Tibial nerve (tissue), 4 donors: ENCODE data around the gene CCDC74B. TPM values are rescaled to one million over a fixed set of nuclear protein-coding genes. Genes with fewer than 3 reads are reported as not detected.
"Not testable (repeated sequence)": the region's sequence is repeated elsewhere in the genome, so short reads cannot be mapped to it uniquely, and the experiment has no call there.

ENCODE experiments used
- DNase-seq, 2 donors: peaks; one replicate each; pipeline ENCODE4 v3.0.0-alpha.2; 2019; ENCODE audit warnings: low spot score in 2 of 2
- H3K27ac ChIP-seq, 4 donors: fragments of 200-600 bp; sonication (generic) in 3 of 4; one replicate each; pipeline ENCODE4 v1.5.1; 2017 to 2019; ENCODE audit warnings: mild to moderate bottlenecking in 1 of 4
- H3K27me3 ChIP-seq, 2 donors: fragments of 200-600 bp; sonication (generic) in 1 of 2; one replicate each; pipeline versions ENCODE4 v1.5.1 to v1.6.0; 2017 to 2019
- H3K36me3 ChIP-seq, 3 donors: fragments of 200-600 bp; sonication (generic); one replicate each; pipeline ENCODE4 v1.5.1; 2018 to 2019
- H3K4me1 ChIP-seq, 4 donors: fragments of 200-600 bp; sonication (generic) in 3 of 4; one replicate each; pipeline ENCODE4 v1.5.1; 2017 to 2019
- H3K4me3 ChIP-seq, 4 donors: fragments of 200-600 bp; sonication (generic) in 3 of 4; one replicate each; pipeline ENCODE4 v1.5.1; 2017 to 2019; ENCODE audit warnings: mild to moderate bottlenecking in 1 of 4, moderate library complexity in 1 of 4
- H3K9me3 ChIP-seq, 4 donors: fragments of 200-600 bp; sonication (generic) in 3 of 4; one replicate each; pipeline ENCODE4 v1.5.1; 2017 to 2019
- CTCF ChIP-seq, 5 experiments: fragments of 200-600 bp in 3 of 5; fragments of 450-650 bp in 2 of 5; sonication (generic) in 3 of 5; IDR thresholded peaks; one replicate each; pipeline ENCODE4 v1.5.1; 2016 to 2019; ENCODE audit warnings: antibody characterized with exemption in 5 of 5, mild to moderate bottlenecking in 3 of 5, moderate library complexity in 2 of 5
- EP300 ChIP-seq, 2 donors: sonication (generic); formaldehyde crosslinking; IDR thresholded peaks; one replicate each; pipeline ENCODE4 v1.6.1; 2017; ENCODE audit warnings: antibody characterized with exemption in 2 of 2, mild to moderate bottlenecking in 1 of 2
- POLR2A ChIP-seq, 2 donors: fragments of 450-650 bp; IDR thresholded peaks; one replicate each; pipeline ENCODE4 v1.6.1; 2017; ENCODE audit warnings: antibody characterized with exemption in 2 of 2, mild to moderate bottlenecking in 2 of 2, moderate library complexity in 2 of 2
- WGBS, 2 donors: methylation state at CpG; one replicate each; pipeline ENCODE4 v1.1.5; 2018; 5-methylcytosine and 5-hydroxymethylcytosine counted together
- total RNA-seq, 4 donors: library from RNA; depleted of rRNA; stranded (reverse); fragments of >200 nt; gene quantifications; one replicate each; pipeline ENCODE4 v1.1.0, GENCODE V29; 2016

The CCDC74B gene
- total RNA-seq, 4 donors from 2014 or later, result 7.2 to 32.6 (median 23.3) TPM

GRCh38 chr2:130181880-130182682, 37.2 kb upstream of the CCDC74B start, which contains the start of gene MZT2B:
MZT2B (plus strand) TSS chr2:130182262; CDS start chr2:130182283, 21 bp downstream.
- WGBS, 2 donors, result 0% methylated on average over 6 to 12 of the region's 86 CpGs
- TF ChIP-seq POLR2A (IDR thresholded peaks at IDR 0.05), result peak in 1 of 2 donors; percentile 22
- peak; percentile 82 to 96 (median 93) for TF ChIP-seq CTCF (IDR thresholded peaks at IDR 0.05)

GRCh38 chr2:130181325-130181879, 36.5 kb upstream of the CCDC74B start, which contains the start of gene SMPD4:
SMPD4 (minus strand) TSS chr2:130181602; CDS start chr2:130176592, 5,010 bp downstream.
- WGBS, 2 donors, result 0% methylated on average over 42 to 44 of the region's 55 CpGs

More at GRCh38 chr2:130181880-130182682, 37.2 kb upstream of the CCDC74B start, which contains the start of gene MZT2B:
- peak; percentile 67 to 69 for DNase-seq
- Histone ChIP-seq H3K4me1 (peaks cover 0 to 31% (median 17%) of the 10 kb centered on the region in 4 donors), H3K36me3 (peaks cover 0 to 14% (median 0%) of the 10 kb centered on the region in 3 donors), H3K4me3 (peak within 1 kb of the TSS; percentile 65 to 90 (median 75)), H3K27ac (peak within 1 kb of the TSS; percentile 78 to 94 (median 88))
- H3K27me3 ChIP-seq, H3K9me3 ChIP-seq: not testable (repeated sequence)

GRCh38 chr2:130180404-130181324, 35.8 kb upstream of the CCDC74B start:
- Histone ChIP-seq H3K4me3 (peak overlapping the region; percentile 65 to 90 (median 75)), H3K27ac (peak overlapping the region; percentile 78 to 94 (median 88)), H3K36me3 (peaks cover 0 to 22% (median 0%) of the 10 kb centered on the region in 3 donors), H3K4me1 (peaks cover 0 to 31% (median 17%) of the 10 kb centered on the region in 4 donors)
- 25 to 28% methylated on average over 33 to 38 of the region's 38 CpGs for whole genome bisulfite sequencing, 2 donors
- H3K27me3 ChIP-seq, DNase-seq, H3K9me3 ChIP-seq: not testable (repeated sequence)

More at GRCh38 chr2:130181325-130181879, 36.5 kb upstream of the CCDC74B start, which contains the start of gene SMPD4:
- H3K27me3 ChIP-seq, result no peaks in the 10 kb centered on the region
- peak; percentile 92 to 93 for DNase-seq
- peak; percentile 58 to 88 for TF ChIP-seq EP300 (IDR thresholded peaks at IDR 0.05)
- TF ChIP-seq CTCF (IDR thresholded peaks at IDR 0.05), result no peak
- no peaks in the 10 kb centered on the region for H3K9me3 ChIP-seq
- peaks cover 0 to 31% (median 17%) of the 10 kb centered on the region in 4 donors for H3K4me1 ChIP-seq
- H3K4me3 ChIP-seq, result peak within 1 kb of the TSS; percentile 65 to 90 (median 75)
- H3K27ac ChIP-seq, result peak within 1 kb of the TSS; percentile 78 to 94 (median 88)
- H3K36me3 ChIP-seq, result peaks cover 0 to 17% (median 0%) of the 10 kb centered on the region in 3 donors

GRCh38 chr2:130174866-130175265, 30.0 kb upstream of the CCDC74B start:
- peaks cover 0 to 71% (median 5%) of the 10 kb centered on the region in 3 donors for H3K36me3 ChIP-seq
- H3K27ac ChIP-seq, H3K4me3 ChIP-seq, H3K27me3 ChIP-seq, H3K4me1 ChIP-seq, DNase-seq, H3K9me3 ChIP-seq: not testable (repeated sequence)
- WGBS, 2 donors, result 89 to 93% methylated on average over 5 of the region's 5 CpGs

- Histone ChIP-seq H3K27me3 (no peaks in the 10 kb centered on the region), H3K4me1 (no peaks in the 10 kb centered on the region), H3K4me3 (no peak overlapping the region), H3K36me3 (peaks cover 0 to 95% (median 3%) of the 10 kb centered on the region in 3 donors), H3K27ac (no peak overlapping the region), H3K9me3 (no peaks in the 10 kb centered on the region)
- 95% methylated on average over 7 of the region's 7 CpGs for WGBS, 2 donors
- DNase-seq, result no peak
- TF ChIP-seq POLR2A (IDR thresholded peaks at IDR 0.05) (no peak), EP300 (IDR thresholded peaks at IDR 0.05) (no peak), CTCF (IDR thresholded peaks at IDR 0.05) (no peak)
These were observed 25.0 kb upstream of the CCDC74B start for GRCh38 chr2:130169896-130170295.

- 83 to 100% methylated on average over 3 of the region's 3 CpGs for WGBS, 2 donors
- H3K4me1 ChIP-seq, H3K9me3 ChIP-seq, H3K4me3 ChIP-seq, H3K27me3 ChIP-seq, H3K27ac ChIP-seq, DNase-seq: not testable (repeated sequence)
- H3K36me3 ChIP-seq, result peaks cover 0 to 95% (median under 1%) of the 10 kb centered on the region in 3 donors
These were observed 24.3 kb upstream of the CCDC74B start for GRCh38 chr2:130169163-130169562.

- H3K9me3 ChIP-seq, DNase-seq, H3K27me3 ChIP-seq, H3K27ac ChIP-seq, H3K4me3 ChIP-seq, H3K4me1 ChIP-seq: not testable (repeated sequence)
- 68 to 87% methylated on average over 3 of the region's 3 CpGs for WGBS, 2 donors
- H3K36me3 ChIP-seq, result peaks cover 0 to 92% (median 7%) of the 10 kb centered on the region in 3 donors
These were observed 21.7 kb upstream of the CCDC74B start for GRCh38 chr2:130166611-130167010.
